HG02840 (cell line): ENCODE results near the gene FZD10.

Experiments
- ATAC-seq: cut with Tn5 transposase; IDR thresholded peaks from one replicate; pipeline ENCODE4 v1.9.1; 2021; ENCODE audit warnings: mild to moderate bottlenecking, moderate library complexity, moderate number of reproducible peaks; ENCODE audit not compliant: unreplicated experiment, low FRiP score

FZD10 gene, protein sequence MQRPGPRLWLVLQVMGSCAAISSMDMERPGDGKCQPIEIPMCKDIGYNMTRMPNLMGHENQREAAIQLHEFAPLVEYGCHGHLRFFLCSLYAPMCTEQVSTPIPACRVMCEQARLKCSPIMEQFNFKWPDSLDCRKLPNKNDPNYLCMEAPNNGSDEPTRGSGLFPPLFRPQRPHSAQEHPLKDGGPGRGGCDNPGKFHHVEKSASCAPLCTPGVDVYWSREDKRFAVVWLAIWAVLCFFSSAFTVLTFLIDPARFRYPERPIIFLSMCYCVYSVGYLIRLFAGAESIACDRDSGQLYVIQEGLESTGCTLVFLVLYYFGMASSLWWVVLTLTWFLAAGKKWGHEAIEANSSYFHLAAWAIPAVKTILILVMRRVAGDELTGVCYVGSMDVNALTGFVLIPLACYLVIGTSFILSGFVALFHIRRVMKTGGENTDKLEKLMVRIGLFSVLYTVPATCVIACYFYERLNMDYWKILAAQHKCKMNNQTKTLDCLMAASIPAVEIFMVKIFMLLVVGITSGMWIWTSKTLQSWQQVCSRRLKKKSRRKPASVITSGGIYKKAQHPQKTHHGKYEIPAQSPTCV

DNA sequence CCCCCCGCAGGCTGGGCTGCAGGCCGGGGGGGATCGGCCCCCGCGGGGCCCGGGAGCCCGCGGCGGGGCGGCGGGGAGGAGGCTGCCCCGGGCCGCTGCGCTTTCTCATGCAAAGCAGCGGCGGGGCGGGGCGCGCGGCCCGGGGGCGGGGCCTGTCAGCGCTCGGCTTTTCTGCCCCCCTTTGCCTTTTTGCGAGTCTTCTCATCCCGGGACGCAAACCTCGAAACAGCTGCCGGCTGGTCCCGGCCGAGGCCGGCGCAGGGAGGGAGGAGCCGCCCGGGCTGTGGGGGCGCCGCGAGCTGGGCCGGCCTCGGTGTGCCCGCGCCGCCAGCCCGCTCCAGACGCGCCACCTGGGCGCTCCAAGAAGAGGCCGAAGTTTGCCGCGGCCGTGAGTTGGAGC is at the start of gene FZD10:
Gene FZD10, plus strand, starts transcription at position 198 of the 400 bp plus-strand sequence. CDS start 479 bp downstream, outside the sequence.
- ATAC-seq: no peak

DNA sequence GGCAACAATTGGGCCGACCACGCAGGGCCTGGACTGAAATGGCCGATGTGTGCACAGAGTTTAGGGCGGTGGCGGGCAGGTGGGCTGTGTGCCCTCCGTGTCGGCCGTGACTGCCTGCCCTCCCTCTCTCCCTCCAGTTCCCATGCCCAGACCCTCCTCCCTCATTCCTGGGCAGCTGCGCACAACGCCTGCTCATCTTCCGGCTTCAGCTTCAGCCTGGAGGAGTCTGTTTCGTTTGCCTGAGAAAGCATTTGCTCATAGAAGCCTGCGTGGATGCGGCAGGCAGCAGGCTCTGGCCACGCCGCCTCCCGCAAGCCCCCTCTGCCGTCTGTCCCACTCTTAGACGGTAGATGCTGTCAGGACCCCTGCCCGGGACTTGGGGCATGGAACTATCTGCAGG is 47.3 kb upstream of the FZD10 start:
- ATAC-seq: no peak

GRCh38 chr12:130115646-130116045 is 46.6 kb upstream of the FZD10 start:
- no peak for ATAC-seq

GRCh38 chr12:130116791-130117190 is 45.5 kb upstream of the FZD10 start:
- no peak for ATAC-seq

- ATAC-seq: no peak
These were observed 45.0 kb upstream of the FZD10 start for GRCh38 chr12:130117233-130117632.

- no peak for ATAC-seq
These were observed 44.6 kb upstream of the FZD10 start for GRCh38 chr12:130117701-130118100.

DNA sequence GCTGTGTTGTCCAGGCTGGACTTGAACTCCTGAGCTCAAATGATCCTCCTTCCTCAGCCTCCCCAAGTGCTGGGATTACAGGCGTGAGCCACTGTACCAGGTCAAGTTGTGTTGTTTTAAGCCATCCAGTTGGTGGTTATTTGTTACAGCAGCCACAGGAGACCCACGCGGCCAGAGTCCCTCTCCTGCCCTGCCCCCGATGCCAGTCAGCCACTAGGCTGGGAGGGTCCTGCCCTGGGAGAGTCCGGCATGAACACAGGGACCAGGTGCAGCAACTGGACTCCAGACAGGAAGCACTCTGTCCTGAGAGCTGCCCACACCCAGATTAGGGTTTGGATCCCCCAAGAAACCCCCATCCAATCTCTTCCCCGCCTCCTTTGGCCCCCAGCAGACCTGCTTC is 44.1 kb upstream of the FZD10 start:
- ATAC-seq: no peak

DNA sequence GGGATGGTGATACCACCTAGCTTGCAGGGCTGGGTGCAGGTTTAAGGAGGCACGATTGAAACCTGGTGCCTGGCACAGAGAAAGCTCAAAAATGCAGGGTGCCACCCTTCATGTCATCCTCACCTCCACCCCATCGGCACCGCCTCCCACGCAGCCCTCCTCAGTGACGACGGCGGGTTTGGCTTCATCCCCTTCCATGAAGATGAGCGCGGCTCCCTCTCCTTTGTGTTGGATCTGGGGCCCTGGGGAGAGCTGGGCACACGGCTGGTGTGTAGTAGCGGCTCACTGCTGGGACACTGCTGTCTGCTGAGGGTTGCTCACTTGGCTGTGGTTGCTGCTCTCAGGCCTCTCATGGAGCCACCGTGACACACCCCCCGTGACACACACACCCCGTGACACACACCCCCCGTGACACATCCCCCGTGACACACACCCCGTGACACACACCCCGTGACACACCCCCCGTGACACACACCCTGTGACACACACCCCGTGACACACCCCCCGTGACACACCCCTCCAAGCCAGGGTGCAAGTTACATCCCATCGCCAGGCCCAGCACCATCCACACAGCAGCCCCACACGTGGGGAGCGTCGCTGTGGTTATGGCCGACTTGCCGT is 42.9 kb upstream of the FZD10 start:
- no peak for ATAC-seq

DNA sequence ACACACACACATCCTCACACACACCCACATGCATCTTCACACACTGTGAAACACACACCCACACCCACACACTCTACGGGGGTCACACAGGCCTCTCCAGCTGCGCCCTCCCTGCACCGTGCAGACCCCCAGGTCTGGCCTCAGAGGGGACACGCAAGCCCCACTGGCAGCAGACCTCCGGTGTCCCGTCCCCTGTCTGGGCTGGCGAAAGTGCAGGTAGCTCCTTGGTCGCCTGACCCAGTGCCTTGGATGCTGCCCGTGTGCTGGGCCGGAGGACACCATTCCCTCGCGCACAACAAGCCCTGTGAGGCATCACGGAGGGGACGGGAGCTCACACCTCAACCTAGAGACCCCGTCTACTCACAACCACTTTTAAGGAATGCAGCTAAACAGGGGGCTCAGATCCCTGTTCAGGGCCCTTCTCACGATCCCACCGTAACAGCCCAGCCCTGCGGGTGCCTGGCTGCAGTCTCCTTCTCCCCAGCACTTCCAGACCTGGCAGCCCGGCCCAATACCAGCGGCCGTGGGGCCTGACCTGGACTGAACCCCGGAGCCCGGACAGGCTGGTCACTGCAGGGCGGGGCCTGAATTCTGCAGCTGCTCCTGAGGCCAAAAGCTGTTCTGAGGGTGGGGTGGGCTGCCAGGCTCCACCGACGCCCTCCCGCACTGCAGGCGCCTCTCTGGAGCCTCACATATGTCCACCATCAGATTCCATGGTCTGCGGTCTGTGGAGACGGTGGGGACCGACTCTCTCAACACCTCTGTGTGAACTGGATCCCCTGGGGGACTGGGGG is 42.1 kb upstream of the FZD10 start:
- ATAC-seq: no peak

- ATAC-seq: no peak
These were observed 40.9 kb upstream of the FZD10 start for GRCh38 chr12:130121226-130122000.

DNA sequence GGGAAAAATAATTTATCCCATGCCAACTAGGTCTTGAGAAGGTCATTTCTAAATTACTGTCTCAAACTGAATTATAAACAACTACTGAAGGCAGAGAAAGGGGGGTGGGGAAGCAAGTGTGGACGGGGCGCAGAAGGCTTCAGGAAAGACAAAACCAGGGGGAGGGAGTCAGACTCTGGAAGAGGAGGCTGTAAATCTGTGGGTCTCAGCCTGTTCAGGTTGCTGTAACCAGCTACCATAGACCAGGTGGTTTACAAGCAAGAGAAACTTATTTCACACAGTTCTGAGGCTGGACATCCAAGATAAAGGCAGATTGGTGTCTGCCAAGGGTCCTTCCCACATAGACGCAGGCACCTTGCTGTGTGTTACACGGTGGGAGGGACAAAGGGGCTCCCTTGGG is 39.9 kb upstream of the FZD10 start:
- ATAC-seq: no peak

- ATAC-seq: no peak
These were observed 38.2 kb upstream of the FZD10 start for GRCh38 chr12:130124106-130124505.

DNA sequence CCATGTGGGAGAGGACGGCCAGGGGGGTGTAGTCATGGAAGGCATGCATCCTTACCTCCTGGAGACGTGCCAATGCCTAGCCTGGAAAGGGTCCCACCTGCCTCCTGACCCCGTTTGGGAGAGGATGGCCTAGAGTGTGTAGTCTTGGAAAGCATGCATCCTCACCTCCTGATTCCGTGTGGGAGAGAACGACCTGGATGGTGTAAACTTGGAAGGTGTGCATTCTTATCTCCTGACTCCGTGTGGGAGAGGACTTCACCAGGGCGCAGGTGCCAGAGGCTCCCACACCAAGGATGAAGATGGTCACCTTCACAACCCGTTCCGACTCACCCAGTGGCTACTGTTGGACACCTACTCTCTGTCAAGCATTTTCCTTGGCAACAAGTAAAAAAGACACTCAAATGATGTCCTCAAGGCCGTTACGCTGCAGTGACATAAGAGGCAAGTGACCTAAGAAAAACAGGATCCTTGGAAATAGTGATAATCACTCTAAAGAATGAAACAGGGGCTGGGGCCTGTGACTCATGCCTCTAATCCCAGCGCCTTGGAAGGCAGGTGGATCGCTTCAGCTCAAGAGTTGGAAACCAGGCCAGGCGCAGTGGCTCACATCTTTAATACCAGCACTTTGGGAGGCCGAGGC is 37.5 kb upstream of the FZD10 start:
- no peak for ATAC-seq

GRCh38 chr12:130126023-130126432 is 36.2 kb upstream of the FZD10 start:
- ATAC-seq: no peak

DNA sequence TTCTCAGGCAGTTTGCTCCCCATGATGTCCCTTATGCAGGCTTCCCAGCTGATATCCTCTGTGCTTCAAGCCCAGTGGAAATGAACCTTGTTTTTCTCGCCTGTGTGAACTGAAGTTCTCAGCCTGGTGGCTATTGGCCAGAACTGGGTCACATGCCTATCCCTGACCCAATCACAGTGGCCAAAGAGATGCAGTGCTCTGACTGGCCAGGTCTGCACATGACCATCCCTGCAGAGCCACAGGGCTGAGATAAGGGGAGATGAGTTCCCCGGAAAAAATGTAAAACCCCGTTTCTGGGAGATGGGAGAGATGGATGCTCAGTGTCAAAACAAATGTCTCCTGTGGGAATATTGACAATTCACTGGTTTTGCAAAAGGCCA is 34.7 kb upstream of the FZD10 start:
- ATAC-seq: no peak

DNA sequence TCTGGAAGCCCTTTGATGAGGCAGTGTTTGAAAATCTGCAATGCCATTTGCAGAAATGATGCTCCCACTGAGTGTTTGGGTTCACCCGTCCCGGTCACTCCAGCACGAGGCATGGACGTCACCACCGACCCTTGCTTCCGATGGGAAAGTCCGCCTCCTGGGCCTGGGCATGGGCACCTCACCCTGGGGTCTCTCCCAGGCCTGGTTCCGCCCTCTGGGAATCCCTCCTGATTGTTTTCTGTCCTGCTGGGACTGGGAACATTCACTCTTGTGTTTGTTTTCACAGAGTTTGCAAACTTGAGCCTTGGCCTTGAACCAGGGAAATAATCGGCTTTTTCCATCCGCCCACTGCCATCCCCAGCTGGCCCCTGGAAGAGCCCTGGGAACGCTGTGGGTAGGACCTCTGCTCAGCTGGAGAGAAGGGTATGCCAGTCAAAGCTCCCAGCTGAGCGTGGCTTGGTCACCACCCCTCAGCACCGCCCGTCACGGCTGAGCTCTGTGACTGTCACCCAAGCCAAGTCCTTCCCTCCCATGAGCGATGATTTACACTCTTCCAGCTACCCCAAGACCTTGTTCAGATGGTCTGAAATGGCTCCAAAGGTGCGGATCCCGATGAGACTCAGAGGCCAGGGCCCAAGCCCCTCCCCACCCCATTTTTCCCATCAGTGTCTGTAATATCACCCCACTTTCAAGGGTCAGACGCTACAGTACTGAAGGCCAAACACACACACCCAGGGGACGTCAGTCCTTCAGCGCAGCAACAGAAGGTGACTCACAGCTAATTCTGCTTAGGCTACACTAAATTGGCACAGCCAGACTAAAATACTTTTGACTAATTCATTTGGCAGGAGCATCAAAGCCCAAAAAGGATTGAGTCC is 34.1 kb upstream of the FZD10 start:
- no peak for ATAC-seq

DNA sequence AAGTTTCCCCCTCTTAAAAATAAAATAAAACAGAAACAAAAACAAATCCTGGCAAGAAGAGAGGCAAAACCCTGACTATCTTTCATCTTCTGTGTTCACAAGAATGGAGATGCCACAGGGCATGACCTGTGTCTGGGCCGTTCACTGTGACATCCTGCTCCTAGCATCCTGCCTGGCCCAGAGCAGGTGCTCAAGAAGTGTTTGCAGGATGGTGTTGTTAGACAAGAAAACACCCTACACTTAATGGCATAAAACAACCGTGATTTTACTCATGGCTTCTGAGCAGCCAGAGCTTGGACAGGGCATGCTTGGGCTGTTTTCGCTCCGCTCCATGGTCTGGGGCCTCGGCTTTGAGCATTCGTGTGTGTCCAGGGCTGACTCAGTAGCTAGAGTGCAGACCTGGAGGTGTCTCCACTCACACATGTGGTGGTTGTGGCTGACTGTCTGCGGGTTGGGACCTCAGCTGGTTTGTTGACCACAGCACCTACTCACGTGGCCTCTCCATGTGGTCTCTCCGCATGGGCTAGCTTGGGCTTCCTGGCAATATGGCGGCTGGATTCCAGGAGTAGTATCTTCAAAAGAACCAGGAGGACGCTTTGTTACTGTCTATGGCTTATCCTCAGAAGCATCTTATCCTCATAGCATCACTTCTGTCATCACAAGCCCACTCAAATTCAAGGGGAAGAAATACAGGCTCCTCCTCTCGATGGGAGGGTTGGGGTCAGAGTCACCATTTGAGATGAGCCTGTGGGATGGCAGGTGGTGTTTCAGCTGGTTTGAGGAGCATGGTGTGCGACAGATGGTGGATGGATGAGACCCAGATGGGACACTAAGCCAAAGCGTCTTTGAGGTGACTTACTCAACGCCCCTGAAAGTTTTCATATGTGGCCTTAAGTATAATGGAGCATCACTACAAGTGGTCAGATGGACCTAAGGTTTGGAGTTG is 33.2 kb upstream of the FZD10 start:
- no peak for ATAC-seq

- no peak for ATAC-seq
These were observed 31.9 kb upstream of the FZD10 start for GRCh38 chr12:130130346-130130745.
